Gastroesophageal sphincter (tissue), 4 donors: Measurements from ENCODE around the gene PPP1R10. TPM values are rescaled to one million over a fixed set of nuclear protein-coding genes. Genes with fewer than 3 reads are reported as not detected.
A peak's percentile ranks its signal among the peaks of the same experiment; 100 is the strongest.

ENCODE experiments used
- ATAC-seq: fragments of 150-250 bp; one replicate; pipeline ENCODE4 v1.9.1; 2016; ENCODE audit warnings: mild to moderate bottlenecking, moderate library complexity
- H3K27ac ChIP-seq, 4 donors: fragments of 200-600 bp; sonication (generic) in 3 of 4; 1 replicate in 3 of 4; 2 replicates in 1 of 4; pipeline ENCODE4 v1.5.1; 2016 to 2019
- H3K27me3 ChIP-seq: fragments of 200-600 bp; sonication (generic); one replicate; pipeline ENCODE4 v1.5.1; 2019
- H3K36me3 ChIP-seq, 2 donors: fragments of 200-600 bp; sonication (generic); one replicate each; pipeline ENCODE4 v1.5.1; 2019; ENCODE audit warnings: control low read depth in 1 of 2
- H3K4me1 ChIP-seq, 3 donors: fragments of 200-600 bp; sonication (generic); 1 replicate in 2 of 3; 2 replicates in 1 of 3; pipeline ENCODE4 v1.5.1; 2016 to 2019; ENCODE audit warnings: control low read depth in 2 of 3
- H3K4me3 ChIP-seq, 2 donors: fragments of 200-600 bp; sonication (generic); one replicate each; pipeline ENCODE4 v1.5.1; 2019; ENCODE audit warnings: mild to moderate bottlenecking in 1 of 2, moderate library complexity in 1 of 2
- H3K9me3 ChIP-seq, 3 donors: fragments of 200-600 bp; sonication (generic); one replicate each; pipeline ENCODE4 v1.5.1; 2017 to 2019; ENCODE audit warnings: control low read depth in 2 of 3
- EP300 ChIP-seq: sonication (generic); formaldehyde crosslinking; IDR thresholded peaks from one replicate; pipeline ENCODE4 v1.6.1; 2017; ENCODE audit warnings: antibody characterized with exemption, mild to moderate bottlenecking
- POLR2A ChIP-seq, 2 donors: fragments of 450-650 bp; IDR thresholded peaks; one replicate each; pipeline ENCODE4 v1.6.1; 2017; ENCODE audit warnings: antibody characterized with exemption in 2 of 2, mild to moderate bottlenecking in 2 of 2, moderate library complexity in 1 of 2
- POLR2AphosphoS5 ChIP-seq: sonication (generic); formaldehyde crosslinking; IDR thresholded peaks from one replicate; pipeline ENCODE4 v1.6.1; 2017; ENCODE audit warnings: antibody characterized with exemption
- WGBS, 2 donors: methylation state at CpG; one replicate each; pipeline ENCODE4 v1.1.5; 2018; ENCODE audit warnings: low coverage in 1 of 2; 5-methylcytosine and 5-hydroxymethylcytosine counted together
- total RNA-seq, 4 donors: library from RNA; depleted of rRNA; stranded (reverse); fragments of >200 nt; gene quantifications; one replicate each; pipeline ENCODE4 v1.1.0, GENCODE V29; 2016
- TF ChIP-seq, protein P1 (sequence below), 4 experiments: fragments of 200-600 bp in 2 of 4; fragments of 450-650 bp in 2 of 4; sonication (generic) in 1 of 4; IDR thresholded peaks; one replicate each; pipeline ENCODE4 v1.5.1; 2017 to 2019; ENCODE audit warnings: antibody characterized with exemption in 4 of 4, mild to moderate bottlenecking in 2 of 4, moderate library complexity in 2 of 4

The PPP1R10 gene
- total RNA-seq, 4 donors from 2014 or later: 26.7 to 50.4 (median 37.9) TPM

DNA sequence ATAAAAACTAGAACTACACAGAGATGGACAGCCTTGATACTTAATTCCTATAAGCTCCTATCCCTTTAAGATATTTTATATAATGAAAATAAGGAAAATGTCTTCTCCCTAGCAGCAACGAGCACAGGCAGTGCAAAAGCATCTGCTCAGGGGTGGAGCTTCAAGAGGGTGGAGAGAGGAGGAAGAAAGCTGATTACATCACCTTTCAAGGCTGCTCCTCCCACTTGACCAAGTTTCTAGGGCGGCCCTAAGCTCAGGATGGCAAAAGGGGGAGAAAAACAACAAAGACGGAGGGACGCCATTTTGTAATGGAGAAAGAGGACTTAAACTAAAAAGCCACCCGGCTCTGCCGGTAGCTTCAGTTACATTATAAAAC lies 2.2 kb downstream of the PPP1R10 start:
- WGBS, 2 donors: 0 to 1% methylated on average over 5 to 6 of the region's 6 CpGs
- Histone ChIP-seq H3K36me3 (peaks cover 0 to 14% of the 10 kb centered on the region in 2 donors), H3K27me3 (no peaks in the 10 kb centered on the region), H3K4me1 (peaks cover 38 to 67% (median 38%) of the 10 kb centered on the region in 3 donors), H3K27ac (peak overlapping the region; percentile 84 to 99 (median 94)), H3K9me3 (no peaks in the 10 kb centered on the region), H3K4me3 (peak overlapping the region; percentile 76 to 85)
- peak; percentile 82 for ATAC-seq
- no peak for TF ChIP-seq EP300
- TF ChIP-seq, protein P1, sequence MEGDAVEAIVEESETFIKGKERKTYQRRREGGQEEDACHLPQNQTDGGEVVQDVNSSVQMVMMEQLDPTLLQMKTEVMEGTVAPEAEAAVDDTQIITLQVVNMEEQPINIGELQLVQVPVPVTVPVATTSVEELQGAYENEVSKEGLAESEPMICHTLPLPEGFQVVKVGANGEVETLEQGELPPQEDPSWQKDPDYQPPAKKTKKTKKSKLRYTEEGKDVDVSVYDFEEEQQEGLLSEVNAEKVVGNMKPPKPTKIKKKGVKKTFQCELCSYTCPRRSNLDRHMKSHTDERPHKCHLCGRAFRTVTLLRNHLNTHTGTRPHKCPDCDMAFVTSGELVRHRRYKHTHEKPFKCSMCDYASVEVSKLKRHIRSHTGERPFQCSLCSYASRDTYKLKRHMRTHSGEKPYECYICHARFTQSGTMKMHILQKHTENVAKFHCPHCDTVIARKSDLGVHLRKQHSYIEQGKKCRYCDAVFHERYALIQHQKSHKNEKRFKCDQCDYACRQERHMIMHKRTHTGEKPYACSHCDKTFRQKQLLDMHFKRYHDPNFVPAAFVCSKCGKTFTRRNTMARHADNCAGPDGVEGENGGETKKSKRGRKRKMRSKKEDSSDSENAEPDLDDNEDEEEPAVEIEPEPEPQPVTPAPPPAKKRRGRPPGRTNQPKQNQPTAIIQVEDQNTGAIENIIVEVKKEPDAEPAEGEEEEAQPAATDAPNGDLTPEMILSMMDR (IDR thresholded peaks at IDR 0.05): no peak
- peak; percentile 5 to 27 for TF ChIP-seq POLR2A (IDR thresholded peaks at IDR 0.05)
- TF ChIP-seq POLR2AphosphoS5: peak; percentile 54

DNA sequence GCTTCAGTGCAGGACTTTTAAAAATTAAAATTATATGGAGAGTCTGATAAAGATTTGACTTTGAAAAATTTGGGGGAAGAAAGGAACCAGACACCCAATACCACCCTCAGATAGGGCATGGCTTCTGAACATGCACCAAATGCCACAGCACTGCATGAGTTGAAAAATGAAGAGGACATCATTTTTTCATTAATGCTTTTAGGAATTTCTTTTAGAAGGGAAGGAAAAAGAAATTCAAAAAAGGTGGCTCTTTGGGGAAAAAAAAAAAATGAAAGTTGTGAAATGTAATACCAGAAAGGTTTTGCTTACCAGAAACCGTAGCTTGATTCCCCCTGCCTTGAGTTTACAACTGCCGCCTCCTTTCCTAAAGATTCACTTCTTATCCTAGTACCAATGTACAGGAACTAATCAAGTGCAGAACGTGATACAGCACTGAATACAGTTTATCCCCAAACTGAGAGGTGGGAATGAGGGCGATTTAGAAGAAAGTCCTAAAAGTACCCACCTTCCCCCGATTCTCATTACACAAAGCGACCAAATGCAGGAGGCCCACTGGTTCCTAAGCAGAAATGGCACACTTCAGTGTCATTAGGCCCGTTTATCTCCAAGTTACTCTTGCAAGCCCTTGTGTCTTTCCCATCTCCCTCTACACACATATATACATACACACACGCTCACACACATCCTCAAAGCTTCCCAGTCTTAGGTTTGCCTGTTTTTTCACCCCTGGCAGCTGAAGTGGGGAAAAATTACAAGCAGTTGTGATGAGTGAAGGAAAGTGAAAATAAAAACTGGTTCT lies 2.8 kb downstream of the PPP1R10 start:
- Histone ChIP-seq H3K27ac (peak overlapping the region; percentile 84 to 99 (median 94)), H3K4me3 (peak overlapping the region; percentile 76 to 85), H3K4me1 (peaks cover 38 to 67% (median 38%) of the 10 kb centered on the region in 3 donors), H3K27me3 (no peaks in the 10 kb centered on the region), H3K9me3 (no peaks in the 10 kb centered on the region), H3K36me3 (peaks cover 0 to 11% of the 10 kb centered on the region in 2 donors)
- 8 to 15% methylated on average over 8 of the region's 8 CpGs for WGBS, 2 donors
- no peak for TF ChIP-seq POLR2A (IDR thresholded peaks at IDR 0.05)
- TF ChIP-seq, protein P1 (IDR thresholded peaks at IDR 0.05): no peak
- no peak for TF ChIP-seq EP300
- peak; percentile 46 for TF ChIP-seq POLR2AphosphoS5
- ATAC-seq: no peak

DNA sequence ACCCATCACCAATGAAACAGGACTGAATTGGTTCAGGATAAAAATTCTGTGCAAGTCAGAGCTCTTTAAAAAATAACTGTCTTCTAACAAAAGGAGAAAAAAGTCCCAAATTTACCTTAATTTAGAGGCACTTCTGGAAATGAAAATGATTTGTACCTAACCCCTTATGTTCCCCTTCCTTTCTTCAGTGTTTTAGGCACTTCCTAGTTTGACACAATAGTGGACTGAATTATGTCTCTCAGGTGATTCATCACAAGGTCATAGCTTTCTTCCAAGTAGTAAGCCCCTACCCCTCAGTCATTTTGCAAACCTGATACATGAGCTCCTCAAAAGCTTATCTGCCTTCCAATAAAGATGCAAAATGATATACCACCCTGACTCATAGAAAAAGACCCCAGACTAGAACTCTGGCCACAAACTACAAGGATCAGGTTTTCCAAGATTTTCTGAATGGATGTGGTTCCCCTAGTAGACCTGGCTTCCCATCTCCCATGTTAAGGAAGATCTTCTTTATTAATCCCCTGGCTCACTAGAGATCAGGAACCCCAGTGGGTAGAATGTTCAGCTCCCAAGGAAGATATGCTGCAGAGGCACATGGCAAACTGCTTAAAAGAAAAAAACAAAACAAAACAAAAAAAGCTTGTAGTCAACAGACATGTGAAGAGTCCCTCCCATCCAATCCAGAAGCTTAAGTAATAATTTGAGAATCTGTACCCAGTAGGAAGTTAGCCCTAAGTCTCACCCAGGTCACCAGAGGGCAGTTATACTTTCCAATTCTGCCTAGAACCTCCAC lies 3.6 kb downstream of the PPP1R10 start:
- H3K27ac ChIP-seq: peak overlapping the region; percentile 84 to 99 (median 94)
- ATAC-seq: no peak
- H3K27me3 ChIP-seq: no peaks in the 10 kb centered on the region
- no peaks in the 10 kb centered on the region for H3K9me3 ChIP-seq
- peaks cover 0 to 19% of the 10 kb centered on the region in 2 donors for H3K36me3 ChIP-seq
- peak overlapping the region; percentile 76 to 85 for H3K4me3 ChIP-seq
- TF ChIP-seq POLR2A (IDR thresholded peaks at IDR 0.05) (peak; percentile 12), POLR2AphosphoS5 (peak; percentile 10), EP300 (no peak)
- TF ChIP-seq, protein P1 (IDR thresholded peaks at IDR 0.05): no peak
- H3K4me1 ChIP-seq: peaks cover 30 to 67% (median 36%) of the 10 kb centered on the region in 3 donors

DNA sequence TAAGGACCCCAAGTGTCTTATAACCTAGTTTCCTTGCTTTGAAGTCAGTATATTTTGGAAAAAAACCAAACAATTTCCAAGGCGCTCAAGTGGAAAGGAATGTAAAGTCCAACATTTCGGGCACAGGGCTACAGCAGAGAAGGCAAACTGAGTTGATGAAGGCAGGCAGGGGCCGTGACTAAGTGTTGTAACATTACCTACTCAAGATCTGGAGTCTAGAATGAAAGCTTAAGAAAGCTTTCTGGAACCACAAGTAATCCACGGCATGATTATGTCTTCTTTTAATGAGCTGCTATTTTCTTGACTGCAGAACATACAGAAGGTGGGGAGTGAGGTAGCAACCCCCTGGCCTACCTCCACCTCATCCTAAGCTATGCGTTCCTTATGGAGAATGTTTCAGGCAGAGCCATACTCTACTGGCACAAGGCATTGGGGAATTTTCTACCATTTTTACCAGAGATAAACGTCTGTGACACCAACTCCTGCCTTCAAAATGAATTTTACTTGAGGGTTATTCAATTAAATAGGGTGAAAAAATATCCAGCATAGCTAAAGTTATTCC lies 4.3 kb downstream of the PPP1R10 start:
- Histone ChIP-seq H3K27ac (peak overlapping the region; percentile 76 to 99 (median 94)), H3K4me1 (peaks cover 30 to 66% (median 35%) of the 10 kb centered on the region in 3 donors)
- ATAC-seq: no peak

DNA sequence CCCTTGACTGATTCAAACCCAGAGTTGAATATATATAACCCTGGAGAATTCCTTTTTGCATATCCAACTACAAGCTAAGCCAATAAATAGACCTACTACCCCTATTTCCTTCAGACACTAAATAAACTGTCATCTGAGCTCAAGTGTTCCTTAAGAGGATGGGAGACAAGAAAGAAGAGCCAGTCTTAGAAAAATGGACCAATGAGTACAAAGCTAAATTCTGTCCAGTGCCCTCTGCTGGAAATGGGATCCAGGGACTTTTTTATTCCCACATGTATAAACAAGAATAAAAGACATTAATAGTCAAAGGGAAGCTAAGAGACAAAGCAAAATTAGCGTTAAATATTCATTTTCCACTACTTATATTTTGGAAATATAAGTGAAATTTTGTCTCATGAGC lies 4.8 kb downstream of the PPP1R10 start:
- Histone ChIP-seq H3K9me3 (no peaks in the 10 kb centered on the region), H3K27me3 (no peaks in the 10 kb centered on the region), H3K36me3 (peaks cover 0 to 31% of the 10 kb centered on the region in 2 donors), H3K4me3 (no peak overlapping the region), H3K27ac (peak overlapping the region in 3 of 4 donors; percentile 76 to 95 (median 92)), H3K4me1 (peaks cover 30 to 71% (median 35%) of the 10 kb centered on the region in 3 donors)
- 44 to 67% methylated on average over 1 of the region's 1 CpG for WGBS, 2 donors
- no peak for ATAC-seq
- TF ChIP-seq, protein P1 (IDR thresholded peaks at IDR 0.05): peak in 3 of 4 experiments; percentile 7 to 38 (median 35)
- TF ChIP-seq EP300 (no peak), POLR2A (IDR thresholded peaks at IDR 0.05) (no peak), POLR2AphosphoS5 (no peak)

More for the DNA sequence above, 4.3 kb downstream of the PPP1R10 start:
- 27 to 35% methylated on average over 5 to 6 of the region's 6 CpGs for WGBS, 2 donors
- Histone ChIP-seq H3K36me3 (peaks cover 0 to 26% of the 10 kb centered on the region in 2 donors), H3K27me3 (no peaks in the 10 kb centered on the region), H3K4me3 (no peak overlapping the region), H3K9me3 (no peaks in the 10 kb centered on the region)
- TF ChIP-seq EP300: no peak
- TF ChIP-seq POLR2AphosphoS5: peak; percentile 34
